IPS-NIHi7 (cell line): ENCODE measurements around the gene LTA4H.
"Not testable (repeated sequence)": the region's sequence is repeated elsewhere in the genome, so short reads cannot be mapped to it uniquely, and the experiment has no call there.

ENCODE experiments used
- DNase-seq: peaks from one replicate; pipeline ENCODE4 v3.0.0; 2012; ENCODE audit warnings: mixed read lengths; ENCODE audit errors: extremely low spot score

LTA4H gene

GRCh38 chr12:96035283-96036236 is at the start of gene LTA4H:
Gene LTA4H, minus strand, starts transcription at chr12:96035587. Its CDS starts 68 bp downstream, at chr12:96035519.
- peak; percentile 97 for DNase-seq

GRCh38 chr12:96084624-96085023 is 49.2 kb upstream of the LTA4H start:
- no peak for DNase-seq

GRCh38 chr12:96083020-96083719 is 47.8 kb upstream of the LTA4H start:
- no peak for DNase-seq

GRCh38 chr12:96081596-96081995 is 46.2 kb upstream of the LTA4H start:
- DNase-seq, result no peak

GRCh38 chr12:96078231-96079135 is 43.1 kb upstream of the LTA4H start:
- no peak for DNase-seq

- no peak for DNase-seq
Observed at GRCh38 chr12:96077081-96077480, 41.7 kb upstream of the LTA4H start.

- DNase-seq, result no peak
Observed at GRCh38 chr12:96075560-96075959, 40.2 kb upstream of the LTA4H start.

GRCh38 chr12:96073346-96074330 is 38.3 kb upstream of the LTA4H start:
- DNase-seq, result no peak

- peak; percentile 67 for DNase-seq
Observed at GRCh38 chr12:96070670-96071279, 35.4 kb upstream of the LTA4H start.

GRCh38 chr12:96069511-96070231 is 34.3 kb upstream of the LTA4H start:
- DNase-seq, result no peak

GRCh38 chr12:96068636-96069035 is 33.2 kb upstream of the LTA4H start:
- DNase-seq, result no peak

- no peak for DNase-seq
Observed at GRCh38 chr12:96068111-96068510, 32.7 kb upstream of the LTA4H start.

GRCh38 chr12:96065776-96066175 is 30.4 kb upstream of the LTA4H start:
- not testable (repeated sequence) for DNase-seq

GRCh38 chr12:96064966-96065365 is 29.6 kb upstream of the LTA4H start:
- DNase-seq, result no peak

GRCh38 chr12:96064271-96064670 is 28.9 kb upstream of the LTA4H start:
- DNase-seq, result no peak

GRCh38 chr12:96063046-96063445 is 27.7 kb upstream of the LTA4H start:
- no peak for DNase-seq

- peak; percentile 80 for DNase-seq
Observed at GRCh38 chr12:96061864-96062453, 26.6 kb upstream of the LTA4H start.

- DNase-seq, result no peak
Observed at GRCh38 chr12:96061323-96061722, 25.9 kb upstream of the LTA4H start.

- DNase-seq, result no peak
Observed at GRCh38 chr12:96060041-96060440, 24.7 kb upstream of the LTA4H start.
